Measurements from ENCODE around the gene UQCRQ.

The UQCRQ gene

GRCh38 chr5:132866342-132867045 lies at the start of gene UQCRQ, which contains the start of gene GDF9:
UQCRQ (plus strand) TSS chr5:132866642; CDS start chr5:132866882, 240 bp downstream.
GDF9 (minus strand) TSS chr5:132866469; CDS start chr5:132864533, 1,936 bp downstream.
- Histone ChIP-seq H3K36me3 (peaks cover 6% of the 10 kb centered on the region), H3K4me3 (ENCODE audit: low read depth in 1 of 2, low read length in 1 of 2) (peak within 1 kb of the TSS; percentile 77 to 94), H3K27ac (peak within 1 kb of the TSS; percentile 82), H3K9me3 (no peaks in the 10 kb centered on the region), H3K4me1 (ENCODE audit: control insufficient read depth in 1 of 2, insufficient read depth in 1 of 2, low read depth in 1 of 2, low read length in 1 of 2) (peaks cover 13 to 14% of the 10 kb centered on the region in 2 experiments), H3K27me3 (peaks cover 20% of the 10 kb centered on the region)
- TF ChIP-seq, protein P1, sequence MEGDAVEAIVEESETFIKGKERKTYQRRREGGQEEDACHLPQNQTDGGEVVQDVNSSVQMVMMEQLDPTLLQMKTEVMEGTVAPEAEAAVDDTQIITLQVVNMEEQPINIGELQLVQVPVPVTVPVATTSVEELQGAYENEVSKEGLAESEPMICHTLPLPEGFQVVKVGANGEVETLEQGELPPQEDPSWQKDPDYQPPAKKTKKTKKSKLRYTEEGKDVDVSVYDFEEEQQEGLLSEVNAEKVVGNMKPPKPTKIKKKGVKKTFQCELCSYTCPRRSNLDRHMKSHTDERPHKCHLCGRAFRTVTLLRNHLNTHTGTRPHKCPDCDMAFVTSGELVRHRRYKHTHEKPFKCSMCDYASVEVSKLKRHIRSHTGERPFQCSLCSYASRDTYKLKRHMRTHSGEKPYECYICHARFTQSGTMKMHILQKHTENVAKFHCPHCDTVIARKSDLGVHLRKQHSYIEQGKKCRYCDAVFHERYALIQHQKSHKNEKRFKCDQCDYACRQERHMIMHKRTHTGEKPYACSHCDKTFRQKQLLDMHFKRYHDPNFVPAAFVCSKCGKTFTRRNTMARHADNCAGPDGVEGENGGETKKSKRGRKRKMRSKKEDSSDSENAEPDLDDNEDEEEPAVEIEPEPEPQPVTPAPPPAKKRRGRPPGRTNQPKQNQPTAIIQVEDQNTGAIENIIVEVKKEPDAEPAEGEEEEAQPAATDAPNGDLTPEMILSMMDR (IDR thresholded peaks at IDR 0.05): no peak

- no peaks in the 10 kb centered on the region for H3K36me3 ChIP-seq
- H3K9me3 ChIP-seq: no peaks in the 10 kb centered on the region
- TF ChIP-seq, protein P1 (IDR thresholded peaks at IDR 0.05): no peak
- no peak overlapping the region for H3K4me3 ChIP-seq (ENCODE audit: low read depth in 1 of 2, low read length in 1 of 2)
- H3K4me1 ChIP-seq (ENCODE audit: control insufficient read depth in 1 of 2, insufficient read depth in 1 of 2, low read depth in 1 of 2, low read length in 1 of 2): peaks cover 0 to 8% of the 10 kb centered on the region in 2 experiments
- H3K27ac ChIP-seq: no peak overlapping the region
- peaks cover 100% of the 10 kb centered on the region for H3K27me3 ChIP-seq
Measured at GRCh38 chr5:132817011-132817410, 49.4 kb upstream of the UQCRQ start.

GRCh38 chr5:132819468-132819867 lies 47.0 kb upstream of the UQCRQ start:
- TF ChIP-seq, protein P1 (IDR thresholded peaks at IDR 0.05): no peak
- Histone ChIP-seq H3K4me1 (ENCODE audit: control insufficient read depth in 1 of 2, insufficient read depth in 1 of 2, low read depth in 1 of 2, low read length in 1 of 2) (no peaks in the 10 kb centered on the region), H3K4me3 (ENCODE audit: low read depth in 1 of 2, low read length in 1 of 2) (no peak overlapping the region), H3K9me3 (no peaks in the 10 kb centered on the region), H3K27ac (no peak overlapping the region), H3K27me3 (peaks cover 100% of the 10 kb centered on the region), H3K36me3 (no peaks in the 10 kb centered on the region)

- TF ChIP-seq, protein P1 (IDR thresholded peaks at IDR 0.05): peak; percentile 83
- H3K27me3 ChIP-seq: peaks cover 100% of the 10 kb centered on the region
- no peak overlapping the region for H3K27ac ChIP-seq
- no peak overlapping the region for H3K4me3 ChIP-seq (ENCODE audit: low read depth in 1 of 2, low read length in 1 of 2)
- no peaks in the 10 kb centered on the region for H3K9me3 ChIP-seq
- H3K4me1 ChIP-seq (ENCODE audit: control insufficient read depth in 1 of 2, insufficient read depth in 1 of 2, low read depth in 1 of 2, low read length in 1 of 2): peaks cover 0 to 3% of the 10 kb centered on the region in 2 experiments
- no peaks in the 10 kb centered on the region for H3K36me3 ChIP-seq
Measured at GRCh38 chr5:132820162-132820754, 46.2 kb upstream of the UQCRQ start.

DNA sequence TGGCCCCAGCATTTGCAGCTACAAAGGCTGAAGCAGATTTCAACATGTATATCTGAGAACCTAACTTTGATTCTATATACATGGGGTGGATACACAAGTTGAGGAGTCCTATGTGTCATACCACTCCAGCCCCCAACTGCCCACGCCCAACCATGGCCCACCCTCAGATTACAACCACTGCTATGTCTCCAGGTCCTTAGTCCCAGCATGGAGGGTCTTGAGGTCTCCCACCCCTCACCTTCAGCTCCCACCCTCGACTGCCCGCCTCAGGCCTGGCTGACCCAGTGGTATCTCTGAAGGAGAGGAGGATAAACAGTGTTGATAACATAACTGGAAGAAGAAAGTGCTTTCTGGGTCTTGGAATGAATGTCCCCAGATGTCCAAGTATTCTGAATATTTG lies 45.1 kb upstream of the UQCRQ start:
- Histone ChIP-seq H3K4me3 (ENCODE audit: low read depth in 1 of 2, low read length in 1 of 2) (no peak overlapping the region), H3K27me3 (peaks cover 100% of the 10 kb centered on the region)

More for the DNA sequence above, 45.1 kb upstream of the UQCRQ start:
- Histone ChIP-seq H3K27ac (no peak overlapping the region), H3K9me3 (no peaks in the 10 kb centered on the region), H3K36me3 (no peaks in the 10 kb centered on the region), H3K4me1 (ENCODE audit: control insufficient read depth in 1 of 2, insufficient read depth in 1 of 2, low read depth in 1 of 2, low read length in 1 of 2) (peaks cover 0 to 10% of the 10 kb centered on the region in 2 experiments)
- TF ChIP-seq, protein P1 (IDR thresholded peaks at IDR 0.05): no peak

Measured in neutrophil (primary cell).